Fibroblast of lung (primary cell): ENCODE data around the gene VAMP5. TPM values are rescaled to one million over a fixed set of nuclear protein-coding genes. Genes with fewer than 3 reads are reported as not detected.

ENCODE experiments used
- DNase-seq, 2 donors: peaks; one replicate each; pipeline versions ENCODE4 v3.0.0 to v3.0.0-alpha.2; 2010; ENCODE audit warnings: low read depth in 2 of 2
- H2AFZ ChIP-seq: 2 replicates; pipeline ENCODE4 v1.5.1; 2012; ENCODE audit warnings: low read length, control low read depth, inconsistent platforms
- H3K27ac ChIP-seq: 2 replicates; pipeline ENCODE4 v1.5.1; 2011; ENCODE audit warnings: low read length, control low read depth; ENCODE audit not compliant: insufficient read depth
- H3K27me3 ChIP-seq: 2 replicates; pipeline ENCODE4 v1.5.1; 2011; ENCODE audit warnings: mild to moderate bottlenecking, low read length; ENCODE audit not compliant: control insufficient read depth, insufficient read depth
- H3K36me3 ChIP-seq: 2 replicates; pipeline ENCODE4 v1.5.1; 2011; ENCODE audit warnings: low read length; ENCODE audit not compliant: control insufficient read depth, insufficient read depth
- H3K4me1 ChIP-seq: 2 replicates; pipeline ENCODE4 v1.5.1; 2011; ENCODE audit warnings: low read length; ENCODE audit not compliant: control insufficient read depth, insufficient read depth; ENCODE audit errors: extremely low read depth
- H3K4me2 ChIP-seq: 2 replicates; pipeline ENCODE4 v1.5.1; 2011; ENCODE audit warnings: low read length, control low read depth; ENCODE audit not compliant: insufficient read depth; ENCODE audit errors: extremely low read depth
- H3K4me3 ChIP-seq, 4 experiments: fragments of 200-600 bp in 1 of 4; sonication (generic) in 1 of 4; replicated peaks in 1 of 4; 2 replicates each; pipeline ENCODE4 v1.5.1; 2011 to 2016; ENCODE audit warnings: low read length in 4 of 4, low read depth in 3 of 4, mild to moderate bottlenecking in 3 of 4, control low read depth in 2 of 4, inconsistent platforms in 1 of 4, mixed read lengths in 1 of 4; ENCODE audit not compliant: insufficient read depth in 1 of 4; ENCODE audit errors: control extremely low read depth in 1 of 4
- H3K79me2 ChIP-seq: 2 replicates; pipeline ENCODE4 v1.5.1; 2012; ENCODE audit warnings: mild to moderate bottlenecking, low read length, inconsistent platforms; ENCODE audit not compliant: control insufficient read depth, insufficient read depth
- H3K9ac ChIP-seq: 2 replicates; pipeline ENCODE4 v1.5.1; 2011; ENCODE audit warnings: mild to moderate bottlenecking, low read length, control low read depth; ENCODE audit not compliant: insufficient read depth
- H3K9me3 ChIP-seq: 2 replicates; pipeline ENCODE4 v1.5.1; 2012; ENCODE audit warnings: low read depth, low read length; ENCODE audit not compliant: control insufficient read depth, insufficient read depth
- H4K20me1 ChIP-seq: 2 replicates; pipeline ENCODE4 v1.5.1; 2011; ENCODE audit warnings: low read length; ENCODE audit not compliant: control insufficient read depth, insufficient read depth; ENCODE audit errors: extremely low read depth
- CTCF ChIP-seq, 2 donors: IDR thresholded peaks in 1 of 2; conservative IDR thresholded peaks in 1 of 2; 1 replicate in 1 of 2; 2 replicates in 1 of 2; pipeline ENCODE4 v1.5.1; 2011 to 2012; ENCODE audit warnings: low read length in 2 of 2, control low read depth in 1 of 2, inconsistent platforms in 1 of 2, low read depth in 1 of 2, mild to moderate bottlenecking in 1 of 2
- EZH2 ChIP-seq: IDR thresholded peaks from 2 replicates; pipeline ENCODE4 v1.5.1; 2012; ENCODE audit warnings: low read length, control low read depth, mild to moderate bottlenecking; ENCODE audit errors: missing control alignments
- polyA plus RNA-seq, 2 donors: library from polyadenylated mRNA; depleted of rRNA in 1 of 2; stranded (reverse) in 1 of 2; unstranded in 1 of 2; fragments of >200 nt; gene quantifications; 2 replicates each; pipeline ENCODE4 v1.2.1, GENCODE V29; 2011 to 2012; ENCODE audit warnings: missing spikeins in 1 of 2
- total RNA-seq: library from RNA; depleted of rRNA; stranded (reverse); fragments of >200 nt; gene quantifications from 2 replicates; pipeline ENCODE4 v1.2.1, GENCODE V29; 2014

Gene VAMP5
- total and polyA plus RNA-seq, 2 donors (not counting 1 experiment from before 2014, with no cell fraction given): 69.5 to 212 TPM

GRCh38 chr2:85583667-85584353, 421 bp upstream of the VAMP5 start:
- Histone ChIP-seq H3K27ac (peak overlapping the region; percentile 8), H2AFZ (no peak overlapping the region), H3K4me2 (peak overlapping the region; percentile 20), H3K79me2 (no peaks in the 10 kb centered on the region), H3K36me3 (no peaks in the 10 kb centered on the region), H3K9me3 (no peaks in the 10 kb centered on the region), H3K4me3 (peak overlapping the region; percentile 10 to 70 (median 53)), H3K27me3 (no peaks in the 10 kb centered on the region), H4K20me1 (no peaks in the 10 kb centered on the region), H3K4me1 (peaks cover 31% of the 10 kb centered on the region), H3K9ac (peak overlapping the region; percentile 75)
- DNase-seq: peak in 1 of 2 donors; percentile 14
- TF ChIP-seq CTCF (conservative IDR thresholded peaks at IDR 0.05 in 1 of 2, IDR thresholded peaks at IDR 0.05 in 1 of 2; ENCODE audit: low read depth in 1 of 2, low read length in 2 of 2): no peak
- TF ChIP-seq EZH2: no peak

GRCh38 chr2:85584857-85585780, 888 bp downstream of the VAMP5 start:
- peak overlapping the region; percentile 53 to 70 (median 58) for H3K4me3 ChIP-seq
- peak overlapping the region; percentile 75 for H3K9ac ChIP-seq
- H2AFZ ChIP-seq: peak overlapping the region; percentile 16
- H3K4me1 ChIP-seq: peaks cover 23% of the 10 kb centered on the region
- TF ChIP-seq CTCF (conservative IDR thresholded peaks at IDR 0.05 in 1 of 2, IDR thresholded peaks at IDR 0.05 in 1 of 2; ENCODE audit: low read depth in 1 of 2, low read length in 2 of 2) (no peak), EZH2 (no peak)
- no peaks in the 10 kb centered on the region for H4K20me1 ChIP-seq
- peaks cover 1% of the 10 kb centered on the region for H3K79me2 ChIP-seq
- no peaks in the 10 kb centered on the region for H3K9me3 ChIP-seq
- H3K27ac ChIP-seq: peak overlapping the region; percentile 88
- peak; percentile 61 to 65 for DNase-seq
- no peaks in the 10 kb centered on the region for H3K27me3 ChIP-seq
- peak overlapping the region; percentile 89 for H3K4me2 ChIP-seq
- H3K36me3 ChIP-seq: no peaks in the 10 kb centered on the region

GRCh38 chr2:85585781-85586105, 1.5 kb downstream of the VAMP5 start:
- peak; percentile 55 to 89 for DNase-seq
- no peak for TF ChIP-seq CTCF (conservative IDR thresholded peaks at IDR 0.05 in 1 of 2, IDR thresholded peaks at IDR 0.05 in 1 of 2; ENCODE audit: low read depth in 1 of 2, low read length in 2 of 2)
- no peak for TF ChIP-seq EZH2
- peaks cover 28% of the 10 kb centered on the region for H3K4me1 ChIP-seq
- no peaks in the 10 kb centered on the region for H4K20me1 ChIP-seq
- H3K4me2 ChIP-seq: peak overlapping the region; percentile 89
- H3K27me3 ChIP-seq: no peaks in the 10 kb centered on the region
- H3K9me3 ChIP-seq: no peaks in the 10 kb centered on the region
- no peak overlapping the region for H3K9ac ChIP-seq
- H3K4me3 ChIP-seq: peak overlapping the region in 2 of 4 experiments; percentile 4 to 70
- H3K36me3 ChIP-seq: no peaks in the 10 kb centered on the region
- H2AFZ ChIP-seq: no peak overlapping the region
- peaks cover 1% of the 10 kb centered on the region for H3K79me2 ChIP-seq
- H3K27ac ChIP-seq: peak overlapping the region; percentile 88
